Upper lobe of right lung (tissue), 1 donor: ENCODE data around the gene RPS6KA2. TPM values are rescaled to one million over a fixed set of nuclear protein-coding genes. Genes with fewer than 3 reads are reported as not detected.

Source experiments
- ATAC-seq: fragments of 200-7000 bp; cut with Tn5 transposase; one replicate; pipeline ENCODE4 v1.9.1; 2020; ENCODE audit warnings: mild to moderate bottlenecking, moderate library complexity
- DNase-seq: peaks from one replicate; pipeline ENCODE4 v3.0.0-alpha.2; 2020
- H3K27ac ChIP-seq: fragments of 200-600 bp; one replicate; pipeline ENCODE4 v1.8.0; 2022
- H3K27me3 ChIP-seq: fragments of 200-600 bp; one replicate; pipeline ENCODE4 v1.8.0; 2022; ENCODE audit warnings: mild to moderate bottlenecking
- H3K36me3 ChIP-seq: fragments of 200-600 bp; one replicate; pipeline ENCODE4 v1.8.0; 2022
- H3K4me1 ChIP-seq: fragments of 200-600 bp; one replicate; pipeline ENCODE4 v1.8.0; 2022
- H3K4me3 ChIP-seq: fragments of 200-600 bp; one replicate; pipeline ENCODE4 v1.8.0; 2022; ENCODE audit warnings: mild to moderate bottlenecking
- H3K9me3 ChIP-seq: fragments of 200-600 bp; one replicate; pipeline ENCODE4 v1.8.0; 2022
- intact Hi-C: fragments of 100-400 bp; cut with DNase I; formaldehyde crosslinking; loops from one replicate; pipeline ENCODE4 v1.11.0; 2022
- total RNA-seq: library from RNA; stranded (reverse); fragmentation: NEBNext Ultra II Directional; extraction: Animal tissue kit (Norgen Biotek cat#: 25700); gene quantifications from one replicate; pipeline ENCODE4 v1.2.1, GENCODE V29; 2021
- TF ChIP-seq, protein P1 (sequence below): fragments of 200-600 bp; IDR thresholded peaks from one replicate; pipeline ENCODE4 v1.8.0; 2022; ENCODE audit warnings: antibody characterized with exemption
- donor health status: DM: no; HTN: yes; CAD: no; lungs with severe emphysema.

RPS6KA2 gene
- total RNA-seq, 1 donor from 2014 or later: 136 TPM

GRCh38 chr6:166493427-166494100, 133.5 kb downstream of the RPS6KA2 start:
- intact Hi-C loops: no loop called here
- no peak for ATAC-seq
- Histone ChIP-seq H3K36me3 (peaks cover 55% of the 10 kb centered on the region), H3K27ac (no peak overlapping the region), H3K4me1 (peaks cover 8% of the 10 kb centered on the region), H3K27me3 (no peaks in the 10 kb centered on the region), H3K9me3 (no peaks in the 10 kb centered on the region), H3K4me3 (no peak overlapping the region)
- TF ChIP-seq, protein P1, sequence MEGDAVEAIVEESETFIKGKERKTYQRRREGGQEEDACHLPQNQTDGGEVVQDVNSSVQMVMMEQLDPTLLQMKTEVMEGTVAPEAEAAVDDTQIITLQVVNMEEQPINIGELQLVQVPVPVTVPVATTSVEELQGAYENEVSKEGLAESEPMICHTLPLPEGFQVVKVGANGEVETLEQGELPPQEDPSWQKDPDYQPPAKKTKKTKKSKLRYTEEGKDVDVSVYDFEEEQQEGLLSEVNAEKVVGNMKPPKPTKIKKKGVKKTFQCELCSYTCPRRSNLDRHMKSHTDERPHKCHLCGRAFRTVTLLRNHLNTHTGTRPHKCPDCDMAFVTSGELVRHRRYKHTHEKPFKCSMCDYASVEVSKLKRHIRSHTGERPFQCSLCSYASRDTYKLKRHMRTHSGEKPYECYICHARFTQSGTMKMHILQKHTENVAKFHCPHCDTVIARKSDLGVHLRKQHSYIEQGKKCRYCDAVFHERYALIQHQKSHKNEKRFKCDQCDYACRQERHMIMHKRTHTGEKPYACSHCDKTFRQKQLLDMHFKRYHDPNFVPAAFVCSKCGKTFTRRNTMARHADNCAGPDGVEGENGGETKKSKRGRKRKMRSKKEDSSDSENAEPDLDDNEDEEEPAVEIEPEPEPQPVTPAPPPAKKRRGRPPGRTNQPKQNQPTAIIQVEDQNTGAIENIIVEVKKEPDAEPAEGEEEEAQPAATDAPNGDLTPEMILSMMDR: no peak
- DNase-seq: no peak

DNA sequence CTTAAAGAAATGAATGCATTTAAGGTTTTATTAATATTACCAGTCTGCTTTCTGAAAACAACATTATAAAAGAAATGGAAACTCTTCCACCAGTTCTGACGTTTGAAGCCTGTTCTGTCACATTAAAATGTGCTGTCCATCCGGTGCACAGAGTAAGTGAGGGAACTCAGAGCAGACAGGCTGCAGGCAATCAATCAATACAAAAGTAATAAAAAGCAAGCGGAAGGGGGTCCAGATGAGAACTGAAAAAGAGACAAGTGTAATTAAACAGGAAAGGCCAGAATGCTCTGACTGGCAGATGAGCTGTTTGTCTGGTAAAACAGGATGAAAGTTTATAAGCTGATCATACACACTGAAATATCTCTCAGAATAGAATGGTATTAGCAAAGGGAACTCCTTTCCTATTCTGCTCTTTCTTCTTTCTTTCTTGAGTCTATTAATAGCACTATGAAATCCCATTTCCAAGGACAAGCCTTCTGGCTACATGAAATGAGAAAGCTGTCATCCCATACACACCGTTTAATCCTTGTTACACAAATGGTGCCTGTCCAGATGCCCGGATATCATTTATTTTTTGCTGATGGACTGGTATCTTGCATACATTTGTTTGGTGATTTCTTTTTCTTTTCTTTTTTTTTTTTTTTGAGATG, 134.8 kb downstream of the RPS6KA2 start:
- Histone ChIP-seq H3K27me3 (no peaks in the 10 kb centered on the region), H3K4me3 (no peak overlapping the region), H3K4me1 (peaks cover 18% of the 10 kb centered on the region), H3K27ac (no peak overlapping the region), H3K36me3 (peaks cover 55% of the 10 kb centered on the region), H3K9me3 (no peaks in the 10 kb centered on the region)
- intact Hi-C loops: no loop called here
- TF ChIP-seq, protein P1: no peak
- DNase-seq: no peak
- ATAC-seq: no peak

DNA sequence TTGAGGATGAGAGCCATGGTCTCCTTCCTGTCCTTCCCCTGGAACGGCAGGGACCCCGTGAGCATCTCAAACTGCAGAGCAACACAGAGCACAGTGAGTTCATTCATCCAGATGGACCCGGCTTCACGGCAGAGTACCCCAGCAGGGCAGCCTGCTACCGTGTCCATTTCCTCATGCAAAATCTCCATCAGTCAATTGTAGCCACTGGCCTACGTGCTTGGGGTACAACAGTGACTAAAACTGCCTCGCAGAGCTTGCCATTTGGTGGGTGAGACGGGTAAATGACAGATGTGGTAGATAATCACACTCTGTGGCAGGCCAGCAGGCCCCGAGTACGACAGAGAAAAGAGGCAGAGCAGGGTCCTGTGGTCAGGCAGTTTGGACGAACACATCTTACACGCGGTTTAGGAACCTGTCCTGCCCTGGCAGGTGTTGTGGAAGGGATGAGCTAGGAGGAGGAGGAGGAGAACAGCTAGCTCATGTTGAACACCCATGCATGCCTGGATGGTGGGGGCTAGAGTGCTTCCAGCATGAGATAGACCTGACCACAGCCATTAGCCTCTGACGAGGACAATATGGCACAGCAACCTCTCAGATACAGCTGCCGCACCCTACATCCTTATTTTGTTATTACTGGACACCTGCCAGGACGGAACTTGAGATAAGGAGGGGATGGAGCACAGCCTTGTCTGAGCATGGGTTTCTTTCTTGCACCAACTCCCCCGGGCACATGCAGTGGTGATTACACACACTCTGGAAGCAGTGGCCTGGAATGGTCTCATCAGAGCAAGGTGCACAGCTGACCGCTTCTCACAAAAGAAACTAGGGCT, 136.2 kb downstream of the RPS6KA2 start:
- Histone ChIP-seq H3K27ac (no peak overlapping the region), H3K36me3 (peaks cover 59% of the 10 kb centered on the region), H3K9me3 (no peaks in the 10 kb centered on the region), H3K27me3 (no peaks in the 10 kb centered on the region), H3K4me3 (no peak overlapping the region), H3K4me1 (peaks cover 19% of the 10 kb centered on the region)
- intact Hi-C loops: no loop called here
- TF ChIP-seq, protein P1: no peak
- ATAC-seq (peak; percentile 61), DNase-seq (no peak)

DNA sequence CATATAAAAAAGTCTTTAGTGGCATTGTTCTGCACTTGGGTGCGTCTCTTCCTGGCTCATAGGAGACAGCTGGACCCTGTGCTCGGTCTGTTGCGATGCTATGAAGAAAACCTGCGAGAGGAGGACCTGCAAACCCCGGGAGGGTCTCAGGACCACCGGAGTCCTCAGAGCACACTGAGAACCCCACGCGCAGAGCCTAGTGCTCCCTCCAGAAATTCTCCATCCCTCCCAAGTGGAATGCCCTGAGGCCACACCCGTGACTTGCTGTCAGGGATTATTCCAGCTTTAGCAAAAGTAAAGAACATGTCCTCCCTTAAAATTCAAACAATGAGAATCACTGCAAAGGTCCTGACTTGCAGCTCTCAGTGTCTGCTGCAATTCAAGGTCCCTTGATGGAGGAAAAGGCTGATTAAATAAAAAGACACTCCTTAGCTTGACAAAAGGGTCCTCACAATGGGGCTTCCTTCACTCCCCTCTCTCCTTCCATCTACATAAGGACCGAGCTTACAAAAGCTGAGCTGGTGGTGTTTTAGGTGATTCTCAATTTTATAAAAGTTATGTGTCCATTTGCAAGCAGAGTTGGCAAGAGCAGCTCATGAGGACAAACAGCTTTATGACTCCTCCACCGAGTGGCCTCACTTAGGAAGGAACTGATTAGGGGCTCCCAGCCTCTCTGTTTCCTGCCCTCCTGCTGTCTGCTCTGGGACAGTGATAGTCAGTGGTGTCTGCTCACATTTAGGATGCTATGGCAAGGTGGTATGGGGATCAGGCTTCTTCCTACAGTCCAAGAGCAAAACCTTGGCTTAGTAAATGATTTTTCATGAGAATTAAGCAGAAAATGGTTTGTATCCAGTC, 137.5 kb downstream of the RPS6KA2 start:
- Histone ChIP-seq H3K27ac (no peak overlapping the region), H3K36me3 (peaks cover 56% of the 10 kb centered on the region)

More for the DNA sequence above, 137.5 kb downstream of the RPS6KA2 start:
- intact Hi-C loops: no loop called here
- H3K9me3 ChIP-seq: no peaks in the 10 kb centered on the region
- no peaks in the 10 kb centered on the region for H3K27me3 ChIP-seq
- no peak for DNase-seq
- H3K4me3 ChIP-seq: no peak overlapping the region
- TF ChIP-seq, protein P1: no peak
- no peak for ATAC-seq
- H3K4me1 ChIP-seq: peaks cover 19% of the 10 kb centered on the region
